Lower leg skin (tissue), 4 donors: Measurements from ENCODE around the gene PARVG. TPM values are rescaled to one million over a fixed set of nuclear protein-coding genes. Genes with fewer than 3 reads are reported as not detected.

Experiments used
- DNase-seq, 2 donors: peaks; one replicate each; pipeline ENCODE4 v3.0.0-alpha.2; 2019; ENCODE audit warnings: low spot score in 2 of 2
- H3K4me3 ChIP-seq: fragments of 200-600 bp; sonication (generic); 2 replicates; pipeline ENCODE4 v1.5.1; 2017; ENCODE audit warnings: mild to moderate bottlenecking, low read depth; ENCODE audit not compliant: poor library complexity, severe bottlenecking
- POLR2A ChIP-seq, 2 donors: fragments of 450-650 bp; IDR thresholded peaks; one replicate each; pipeline ENCODE4 v1.6.1; 2016 to 2017; ENCODE audit warnings: antibody characterized with exemption in 2 of 2, mild to moderate bottlenecking in 1 of 2, moderate library complexity in 1 of 2
- WGBS, 2 donors: methylation state at CpG; one replicate each; pipeline ENCODE4 v1.1.5; 2018; 5-methylcytosine and 5-hydroxymethylcytosine counted together
- intact Hi-C: fragments of 100-400 bp; cut with DNase I; formaldehyde crosslinking; loops from one replicate; pipeline ENCODE4 v1.15.0; 2023; ENCODE audit warnings: low total_unique reads
- total RNA-seq, 4 donors: library from RNA; depleted of rRNA; stranded (reverse); fragments of >200 nt; gene quantifications; one replicate each; pipeline ENCODE4 v1.1.0, GENCODE V29; 2016
- TF ChIP-seq, protein P1 (sequence below), 3 donors: fragments of 450-650 bp; IDR thresholded peaks; one replicate each; pipeline ENCODE4 v1.5.1; 2016; ENCODE audit warnings: antibody characterized with exemption in 3 of 3, mild to moderate bottlenecking in 3 of 3, moderate library complexity in 2 of 3

Gene PARVG
- total RNA-seq, 4 donors from 2014 or later = 2.0 to 11.1 (median 4.5) TPM

- 89 to 97% methylated on average over 8 of the region's 8 CpGs for WGBS, 2 donors
- TF ChIP-seq, protein P1, sequence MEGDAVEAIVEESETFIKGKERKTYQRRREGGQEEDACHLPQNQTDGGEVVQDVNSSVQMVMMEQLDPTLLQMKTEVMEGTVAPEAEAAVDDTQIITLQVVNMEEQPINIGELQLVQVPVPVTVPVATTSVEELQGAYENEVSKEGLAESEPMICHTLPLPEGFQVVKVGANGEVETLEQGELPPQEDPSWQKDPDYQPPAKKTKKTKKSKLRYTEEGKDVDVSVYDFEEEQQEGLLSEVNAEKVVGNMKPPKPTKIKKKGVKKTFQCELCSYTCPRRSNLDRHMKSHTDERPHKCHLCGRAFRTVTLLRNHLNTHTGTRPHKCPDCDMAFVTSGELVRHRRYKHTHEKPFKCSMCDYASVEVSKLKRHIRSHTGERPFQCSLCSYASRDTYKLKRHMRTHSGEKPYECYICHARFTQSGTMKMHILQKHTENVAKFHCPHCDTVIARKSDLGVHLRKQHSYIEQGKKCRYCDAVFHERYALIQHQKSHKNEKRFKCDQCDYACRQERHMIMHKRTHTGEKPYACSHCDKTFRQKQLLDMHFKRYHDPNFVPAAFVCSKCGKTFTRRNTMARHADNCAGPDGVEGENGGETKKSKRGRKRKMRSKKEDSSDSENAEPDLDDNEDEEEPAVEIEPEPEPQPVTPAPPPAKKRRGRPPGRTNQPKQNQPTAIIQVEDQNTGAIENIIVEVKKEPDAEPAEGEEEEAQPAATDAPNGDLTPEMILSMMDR (IDR thresholded peaks at IDR 0.05) = no peak
- no peak for TF ChIP-seq POLR2A (IDR thresholded peaks at IDR 0.05)
- no peak for DNase-seq
- no peak overlapping the region for H3K4me3 ChIP-seq
- intact Hi-C loops = no loop called here
Observed at GRCh38 chr22:44136112-44136511, 44.6 kb upstream of the PARVG start.

- H3K4me3 ChIP-seq = no peak overlapping the region
- TF ChIP-seq, protein P1 (IDR thresholded peaks at IDR 0.05) = no peak
- no peak for TF ChIP-seq POLR2A (IDR thresholded peaks at IDR 0.05)
- intact Hi-C loops = no loop called here
- no peak for DNase-seq
Observed at GRCh38 chr22:44136786-44137185, 43.9 kb upstream of the PARVG start.

DNA sequence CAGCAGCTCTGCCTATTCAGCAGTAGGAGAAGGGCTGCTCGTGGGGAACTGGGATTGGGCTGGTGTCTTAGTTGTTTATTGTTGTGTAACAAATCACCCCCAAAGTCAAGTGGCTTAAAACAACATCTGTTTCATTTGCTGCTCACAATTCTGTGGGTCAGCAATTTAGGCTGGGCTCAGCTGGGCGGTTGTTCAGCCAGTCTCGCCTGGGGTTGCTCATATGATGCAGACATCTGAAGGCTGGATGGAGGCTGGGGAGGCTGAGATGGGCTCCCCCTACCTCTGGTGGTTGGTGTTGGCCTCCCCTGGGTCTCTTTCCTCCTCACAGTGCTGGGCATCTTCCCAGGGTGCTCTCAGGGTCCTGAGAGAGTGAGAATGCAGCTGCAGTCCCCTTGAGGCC, 43.3 kb upstream of the PARVG start:
- intact Hi-C loops = no loop called here
- TF ChIP-seq POLR2A (IDR thresholded peaks at IDR 0.05) = no peak
- TF ChIP-seq, protein P1 (IDR thresholded peaks at IDR 0.05) = no peak
- DNase-seq = no peak
- no peak overlapping the region for H3K4me3 ChIP-seq
- WGBS, 2 donors = 87 to 90% methylated on average over 3 of the region's 3 CpGs

DNA sequence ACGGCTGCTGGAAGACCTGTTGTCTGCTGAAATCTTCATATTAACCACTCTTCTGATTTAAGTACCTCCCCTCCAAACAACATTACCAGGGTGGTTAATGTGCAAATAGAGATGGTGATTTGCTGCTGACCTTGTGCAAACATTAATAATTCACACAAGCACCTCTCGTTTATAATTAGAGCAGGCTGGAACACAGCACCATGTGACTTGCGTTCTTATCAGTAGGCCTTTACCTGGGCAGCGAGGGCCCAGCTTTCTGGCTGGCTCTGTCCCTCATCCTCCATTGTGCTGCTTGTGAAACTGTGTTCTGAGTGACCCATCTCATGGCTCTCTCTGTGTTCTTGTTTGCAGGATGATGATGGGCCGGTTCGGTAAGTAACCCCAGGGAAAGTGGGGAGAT, 41.0 kb upstream of the PARVG start:
- no peak for TF ChIP-seq POLR2A (IDR thresholded peaks at IDR 0.05)
- TF ChIP-seq, protein P1 (IDR thresholded peaks at IDR 0.05) = no peak
- intact Hi-C loops = no loop called here
- DNase-seq = no peak
- 93 to 99% methylated on average over 6 of the region's 6 CpGs for WGBS, 2 donors
- H3K4me3 ChIP-seq = no peak overlapping the region

- WGBS, 2 donors = 79 to 86% methylated on average over 16 of the region's 16 CpGs
- no peak overlapping the region for H3K4me3 ChIP-seq
- DNase-seq = no peak
- TF ChIP-seq, protein P1 (IDR thresholded peaks at IDR 0.05) = no peak
- no peak for TF ChIP-seq POLR2A (IDR thresholded peaks at IDR 0.05)
- intact Hi-C loops = no loop called here
Observed at GRCh38 chr22:44142421-44143104, 38.2 kb upstream of the PARVG start.

GRCh38 chr22:44143105-44143474, 37.6 kb upstream of the PARVG start:
- TF ChIP-seq POLR2A (IDR thresholded peaks at IDR 0.05) = no peak
- TF ChIP-seq, protein P1 (IDR thresholded peaks at IDR 0.05) = no peak
- H3K4me3 ChIP-seq = no peak overlapping the region
- 70 to 77% methylated on average over 4 of the region's 4 CpGs for WGBS, 2 donors
- no peak for DNase-seq
- intact Hi-C loops = no loop called here
